ENCODE results near the gene TFPT.

The TFPT gene

GRCh38 chr19:54094426-54095000 is 20.9 kb downstream of the TFPT start:
- Histone ChIP-seq H3K36me3 (ENCODE audit: control insufficient read depth in 5 of 5, insufficient read depth in 5 of 5, low read length in 5 of 5) (no peaks in the 10 kb centered on the region), H3K9me3 (ENCODE audit: control insufficient read depth in 5 of 5, low read length in 5 of 5) (no peaks in the 10 kb centered on the region), H3K27me3 (ENCODE audit: control insufficient read depth in 5 of 5, insufficient read depth in 4 of 5, low read length in 5 of 5) (peaks cover 8 to 16% (median 15%) of the 10 kb centered on the region in 5 donors), H3K4me3 (ENCODE audit: low read depth in 1 of 5, low read length in 5 of 5) (no peak overlapping the region), H3K9ac (ENCODE audit: low read length in 5 of 5) (no peak overlapping the region), H3K4me1 (ENCODE audit: control insufficient read depth in 5 of 5, insufficient read depth in 5 of 5, low read length in 5 of 5) (peaks cover 0 to 17% (median 13%) of the 10 kb centered on the region in 5 donors), H3K27ac (ENCODE audit: low read depth, low read length) (no peak overlapping the region)

GRCh38 chr19:54084410-54084809 is 31.0 kb downstream of the TFPT start:
- Histone ChIP-seq H3K4me3 (ENCODE audit: low read depth in 1 of 5, low read length in 5 of 5) (no peak overlapping the region), H3K27ac (ENCODE audit: low read depth, low read length) (no peak overlapping the region), H3K4me1 (ENCODE audit: control insufficient read depth in 5 of 5, insufficient read depth in 5 of 5, low read length in 5 of 5) (no peaks in the 10 kb centered on the region)

GRCh38 chr19:54081032-54081431 is 34.4 kb downstream of the TFPT start, which contains the start of gene TARM1:
TARM1 (minus strand) TSS chr19:54081365; CDS start chr19:54081340, 25 bp downstream.
- Histone ChIP-seq H3K27ac (ENCODE audit: low read depth, low read length) (no peak within 1 kb of the TSS), H3K4me3 (ENCODE audit: low read depth in 1 of 5, low read length in 5 of 5) (peak within 1 kb of the TSS in 2 of 5 donors; percentile 32 to 45), H3K36me3 (ENCODE audit: control insufficient read depth in 5 of 5, insufficient read depth in 5 of 5, low read length in 5 of 5) (no peaks in the 10 kb centered on the region), H3K9ac (ENCODE audit: low read length in 5 of 5) (no peak within 1 kb of the TSS), H3K9me3 (ENCODE audit: control insufficient read depth in 5 of 5, low read length in 5 of 5) (peaks cover 3 to 14% (median 9%) of the 10 kb centered on the region in 5 donors), H3K4me1 (ENCODE audit: control insufficient read depth in 5 of 5, insufficient read depth in 5 of 5, low read length in 5 of 5) (no peaks in the 10 kb centered on the region), H3K27me3 (ENCODE audit: control insufficient read depth in 5 of 5, insufficient read depth in 4 of 5, low read length in 5 of 5) (peaks cover 0 to 2% (median 0%) of the 10 kb centered on the region in 5 donors)

More at GRCh38 chr19:54084410-54084809, 31.0 kb downstream of the TFPT start:
- no peaks in the 10 kb centered on the region for H3K36me3 ChIP-seq (ENCODE audit: control insufficient read depth in 5 of 5, insufficient read depth in 5 of 5, low read length in 5 of 5)
- H3K27me3 ChIP-seq (ENCODE audit: control insufficient read depth in 5 of 5, insufficient read depth in 4 of 5, low read length in 5 of 5) = peaks cover 0 to 6% (median 0%) of the 10 kb centered on the region in 5 donors
- H3K9me3 ChIP-seq (ENCODE audit: control insufficient read depth in 5 of 5, low read length in 5 of 5) = peaks cover 3 to 14% (median 9%) of the 10 kb centered on the region in 5 donors
- H3K9ac ChIP-seq (ENCODE audit: low read length in 5 of 5) = no peak overlapping the region

- no peaks in the 10 kb centered on the region for H3K4me1 ChIP-seq (ENCODE audit: control insufficient read depth in 5 of 5, insufficient read depth in 5 of 5, low read length in 5 of 5)
- H3K9ac ChIP-seq (ENCODE audit: low read length in 5 of 5) = no peak overlapping the region
- no peak overlapping the region for H3K27ac ChIP-seq (ENCODE audit: low read depth, low read length)
- no peaks in the 10 kb centered on the region for H3K36me3 ChIP-seq (ENCODE audit: control insufficient read depth in 5 of 5, insufficient read depth in 5 of 5, low read length in 5 of 5)
- H3K27me3 ChIP-seq (ENCODE audit: control insufficient read depth in 5 of 5, insufficient read depth in 4 of 5, low read length in 5 of 5) = peaks cover 0 to 2% (median 0%) of the 10 kb centered on the region in 5 donors
- no peak overlapping the region for H3K4me3 ChIP-seq (ENCODE audit: low read depth in 1 of 5, low read length in 5 of 5)
- H3K9me3 ChIP-seq (ENCODE audit: control insufficient read depth in 5 of 5, low read length in 5 of 5) = peaks cover 3 to 9% (median 6%) of the 10 kb centered on the region in 5 donors
These were observed 38.1 kb downstream of the TFPT start for GRCh38 chr19:54077334-54077733.

- no peaks in the 10 kb centered on the region for H3K36me3 ChIP-seq (ENCODE audit: control insufficient read depth in 5 of 5, insufficient read depth in 5 of 5, low read length in 5 of 5)
- H3K4me3 ChIP-seq (ENCODE audit: low read depth in 1 of 5, low read length in 5 of 5) = no peak overlapping the region
- peaks cover 0 to 2% (median 0%) of the 10 kb centered on the region in 5 donors for H3K9me3 ChIP-seq (ENCODE audit: control insufficient read depth in 5 of 5, low read length in 5 of 5)
- H3K27ac ChIP-seq (ENCODE audit: low read depth, low read length) = no peak overlapping the region
- H3K27me3 ChIP-seq (ENCODE audit: control insufficient read depth in 5 of 5, insufficient read depth in 4 of 5, low read length in 5 of 5) = no peaks in the 10 kb centered on the region
- no peaks in the 10 kb centered on the region for H3K4me1 ChIP-seq (ENCODE audit: control insufficient read depth in 5 of 5, insufficient read depth in 5 of 5, low read length in 5 of 5)
- no peak overlapping the region for H3K9ac ChIP-seq (ENCODE audit: low read length in 5 of 5)
These were observed 40.6 kb downstream of the TFPT start for GRCh38 chr19:54074851-54075250.

- H3K9me3 ChIP-seq (ENCODE audit: control insufficient read depth in 5 of 5, low read length in 5 of 5) = peaks cover 0 to 8% (median 5%) of the 10 kb centered on the region in 5 donors
- H3K27me3 ChIP-seq (ENCODE audit: control insufficient read depth in 5 of 5, insufficient read depth in 4 of 5, low read length in 5 of 5) = no peaks in the 10 kb centered on the region
- H3K4me1 ChIP-seq (ENCODE audit: control insufficient read depth in 5 of 5, insufficient read depth in 5 of 5, low read length in 5 of 5) = no peaks in the 10 kb centered on the region
These were observed 41.6 kb downstream of the TFPT start for GRCh38 chr19:54073829-54074228.

GRCh38 chr19:54069470-54069869 is 46.0 kb downstream of the TFPT start:
- no peak overlapping the region for H3K9ac ChIP-seq (ENCODE audit: low read length in 5 of 5)
- H3K9me3 ChIP-seq (ENCODE audit: control insufficient read depth in 5 of 5, low read length in 5 of 5) = peaks cover 0 to 8% (median 7%) of the 10 kb centered on the region in 5 donors
- H3K4me3 ChIP-seq (ENCODE audit: low read depth in 1 of 5, low read length in 5 of 5) = no peak overlapping the region
- H3K27me3 ChIP-seq (ENCODE audit: control insufficient read depth in 5 of 5, insufficient read depth in 4 of 5, low read length in 5 of 5) = no peaks in the 10 kb centered on the region
- no peaks in the 10 kb centered on the region for H3K36me3 ChIP-seq (ENCODE audit: control insufficient read depth in 5 of 5, insufficient read depth in 5 of 5, low read length in 5 of 5)
- H3K27ac ChIP-seq (ENCODE audit: low read depth, low read length) = no peak overlapping the region
- no peaks in the 10 kb centered on the region for H3K4me1 ChIP-seq (ENCODE audit: control insufficient read depth in 5 of 5, insufficient read depth in 5 of 5, low read length in 5 of 5)

More at GRCh38 chr19:54073829-54074228, 41.6 kb downstream of the TFPT start:
- Histone ChIP-seq H3K9ac (ENCODE audit: low read length in 5 of 5) (no peak overlapping the region), H3K27ac (ENCODE audit: low read depth, low read length) (no peak overlapping the region), H3K36me3 (ENCODE audit: control insufficient read depth in 5 of 5, insufficient read depth in 5 of 5, low read length in 5 of 5) (no peaks in the 10 kb centered on the region), H3K4me3 (ENCODE audit: low read depth in 1 of 5, low read length in 5 of 5) (no peak overlapping the region)

GRCh38 chr19:54063350-54064116 is 51.9 kb downstream of the TFPT start, which contains the start of gene VSTM1:
VSTM1 (minus strand) TSS chr19:54063897; CDS start chr19:54063777, 120 bp downstream.
- peaks cover 0 to 2% (median 0%) of the 10 kb centered on the region in 5 donors for H3K9me3 ChIP-seq (ENCODE audit: control insufficient read depth in 5 of 5, low read length in 5 of 5)
- peaks cover 0 to 7% (median 3%) of the 10 kb centered on the region in 5 donors for H3K27me3 ChIP-seq (ENCODE audit: control insufficient read depth in 5 of 5, insufficient read depth in 4 of 5, low read length in 5 of 5)
- no peaks in the 10 kb centered on the region for H3K36me3 ChIP-seq (ENCODE audit: control insufficient read depth in 5 of 5, insufficient read depth in 5 of 5, low read length in 5 of 5)
- H3K4me1 ChIP-seq (ENCODE audit: control insufficient read depth in 5 of 5, insufficient read depth in 5 of 5, low read length in 5 of 5) = no peaks in the 10 kb centered on the region
- no peak within 1 kb of the TSS for H3K4me3 ChIP-seq (ENCODE audit: low read depth in 1 of 5, low read length in 5 of 5)
- no peak within 1 kb of the TSS for H3K9ac ChIP-seq (ENCODE audit: low read length in 5 of 5)
- H3K27ac ChIP-seq (ENCODE audit: low read depth, low read length) = no peak within 1 kb of the TSS

GRCh38 chr19:54062643-54063042 is 52.8 kb downstream of the TFPT start:
- Histone ChIP-seq H3K27ac (ENCODE audit: low read depth, low read length) (no peak overlapping the region), H3K4me1 (ENCODE audit: control insufficient read depth in 5 of 5, insufficient read depth in 5 of 5, low read length in 5 of 5) (no peaks in the 10 kb centered on the region), H3K36me3 (ENCODE audit: control insufficient read depth in 5 of 5, insufficient read depth in 5 of 5, low read length in 5 of 5) (no peaks in the 10 kb centered on the region), H3K9me3 (ENCODE audit: control insufficient read depth in 5 of 5, low read length in 5 of 5) (peaks cover 0 to 2% (median 0%) of the 10 kb centered on the region in 5 donors), H3K27me3 (ENCODE audit: control insufficient read depth in 5 of 5, insufficient read depth in 4 of 5, low read length in 5 of 5) (peaks cover 0 to 7% (median 3%) of the 10 kb centered on the region in 5 donors), H3K4me3 (ENCODE audit: low read depth in 1 of 5, low read length in 5 of 5) (no peak overlapping the region), H3K9ac (ENCODE audit: low read length in 5 of 5) (no peak overlapping the region)
